ENCODE results near the gene FOSL2.

Gene FOSL2

GRCh38 chr2:28393114-28393836 is 617 bp downstream of the FOSL2 start:
- in situ Hi-C loops (cut with MboI; ENCODE audit: low sequenced_read_pairs): no loop called here

DNA sequence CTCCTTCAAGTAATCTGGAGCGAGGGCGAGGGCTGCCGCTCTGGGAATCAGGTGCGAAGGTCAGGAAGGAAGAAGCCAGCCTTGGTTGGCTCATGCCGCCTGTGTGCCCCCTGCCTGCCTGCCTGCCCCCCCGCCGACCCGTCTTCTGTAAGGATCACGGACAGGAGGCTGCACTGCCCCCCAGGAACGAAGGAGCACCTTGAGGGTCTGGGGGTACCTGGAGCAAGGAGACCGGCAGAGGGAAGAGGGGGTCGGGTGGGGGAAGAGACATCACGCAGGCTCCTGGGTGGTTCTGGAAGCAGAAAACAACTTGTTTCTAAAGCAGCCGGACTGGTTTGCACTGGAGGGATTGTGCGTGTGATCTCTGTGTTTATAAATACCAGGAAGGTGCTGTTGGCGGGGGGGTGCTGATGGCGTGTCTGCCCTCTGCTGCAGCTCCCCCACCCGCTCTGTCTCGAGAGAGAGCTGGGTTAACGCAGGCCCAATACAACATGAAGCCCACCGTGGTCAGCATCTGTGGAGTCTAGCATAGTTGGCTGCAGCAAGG is 1.7 kb downstream of the FOSL2 start:
- in situ Hi-C loops (cut with MboI; ENCODE audit: low sequenced_read_pairs): no loop called here

DNA sequence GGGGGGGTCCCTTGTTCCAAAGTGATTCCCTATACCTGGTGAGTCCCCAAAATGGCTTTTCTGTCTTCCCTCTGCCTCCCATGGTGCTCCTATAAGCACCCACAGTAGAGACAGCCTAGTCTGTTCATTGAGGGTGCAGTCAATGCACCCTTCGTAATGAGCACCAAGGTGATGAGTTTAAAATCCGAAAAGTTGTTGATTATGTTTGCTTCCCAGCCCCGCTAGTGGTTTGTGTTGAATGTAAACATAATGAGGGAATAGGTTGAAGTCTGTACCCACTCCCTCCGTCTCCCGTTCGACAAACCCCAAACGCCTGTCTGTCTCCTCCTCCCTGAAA is 2.3 kb downstream of the FOSL2 start:
- in situ Hi-C loops (cut with MboI; ENCODE audit: low sequenced_read_pairs): no loop called here

GRCh38 chr2:28395334-28396061 is 2.8 kb downstream of the FOSL2 start:
- in situ Hi-C loops (cut with MboI; ENCODE audit: low sequenced_read_pairs): no loop called here

- in situ Hi-C loops (cut with MboI; ENCODE audit: low sequenced_read_pairs): no loop called here
These were observed 4.4 kb downstream of the FOSL2 start for GRCh38 chr2:28397043-28397381.

- in situ Hi-C loops (cut with MboI; ENCODE audit: low sequenced_read_pairs): no loop called here
These were observed 5.6 kb downstream of the FOSL2 start for GRCh38 chr2:28398101-28398834.

DNA sequence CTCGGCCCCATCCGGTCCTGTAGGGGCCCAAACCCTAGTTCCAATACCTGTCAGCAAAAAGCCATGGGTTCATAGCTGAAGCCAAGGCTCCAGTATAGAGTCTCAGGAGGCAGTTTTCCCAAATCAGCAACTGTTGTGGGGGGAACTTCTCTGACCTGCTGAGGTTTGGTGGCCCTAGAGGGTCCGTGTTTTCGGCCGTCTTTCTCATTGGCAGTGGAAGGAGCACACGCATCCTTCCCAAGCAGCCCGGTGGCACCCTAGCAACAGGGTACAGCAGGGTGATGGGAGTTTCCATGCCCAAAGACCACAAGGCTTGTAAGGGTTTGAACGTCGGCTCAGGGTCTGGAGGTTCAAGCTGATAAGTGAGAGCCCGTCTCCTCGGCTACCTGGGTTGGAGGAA is 6.6 kb downstream of the FOSL2 start:
- in situ Hi-C loops (cut with MboI; ENCODE audit: low sequenced_read_pairs): no loop called here

GRCh38 chr2:28399956-28400355 is 7.3 kb downstream of the FOSL2 start:
- in situ Hi-C loops (cut with MboI; ENCODE audit: low sequenced_read_pairs): no loop called here

- in situ Hi-C loops (cut with MboI; ENCODE audit: low sequenced_read_pairs): no loop called here
These were observed 7.8 kb downstream of the FOSL2 start for GRCh38 chr2:28400419-28400818.

DNA sequence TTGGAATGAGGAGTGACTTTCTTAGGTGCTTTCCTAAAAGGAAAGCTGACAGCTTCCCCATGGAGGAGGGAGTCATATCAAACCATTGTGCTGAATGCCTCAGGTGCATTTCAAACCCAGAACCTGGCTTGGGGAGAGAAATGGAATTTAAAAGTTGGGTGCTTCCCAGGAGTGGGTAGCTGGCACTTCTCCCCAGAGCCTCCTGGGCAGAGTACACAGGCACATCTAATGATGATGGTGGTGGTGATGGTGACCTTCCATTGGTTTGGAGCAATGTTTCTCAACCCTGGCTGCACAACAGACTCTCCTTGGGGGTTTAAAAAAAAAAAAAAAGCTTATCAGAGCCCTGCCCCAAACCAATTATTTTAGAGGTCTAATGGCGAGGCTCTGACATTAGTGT is 8.3 kb downstream of the FOSL2 start:
- in situ Hi-C loops (cut with MboI; ENCODE audit: low sequenced_read_pairs): no loop called here

- in situ Hi-C loops (cut with MboI; ENCODE audit: low sequenced_read_pairs): no loop called here
These were observed 8.8 kb downstream of the FOSL2 start for GRCh38 chr2:28401411-28401810.

DNA sequence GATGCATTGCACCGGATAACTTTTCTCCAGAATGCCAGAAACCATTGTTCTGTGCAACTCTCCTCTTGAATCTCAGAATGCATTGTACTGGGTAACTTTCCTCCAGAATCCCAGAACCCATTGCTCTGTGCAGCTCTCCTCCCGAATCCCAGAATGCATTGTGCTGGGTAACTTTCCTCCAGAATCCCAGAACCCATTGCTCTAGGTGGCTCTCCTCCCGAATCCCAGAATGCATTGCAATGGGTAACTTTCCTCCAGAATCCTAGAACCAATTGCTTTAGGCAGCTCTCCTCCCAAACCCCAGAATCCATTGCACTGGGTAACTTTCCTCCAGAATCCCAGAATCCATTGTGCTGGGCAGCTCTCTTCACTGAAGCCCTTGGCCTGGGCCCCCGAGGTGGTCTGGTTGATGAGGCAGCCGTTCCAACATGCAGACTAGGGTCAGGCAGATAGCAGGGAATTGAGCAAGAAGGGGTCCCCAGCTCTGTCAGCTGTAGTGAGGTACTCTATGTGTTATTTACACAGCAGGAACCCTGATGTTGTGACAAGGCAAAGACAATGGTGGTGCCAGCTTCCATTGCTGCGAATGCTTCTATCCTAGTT is 9.4 kb downstream of the FOSL2 start:
- in situ Hi-C loops (cut with MboI; ENCODE audit: low sequenced_read_pairs): no loop called here

DNA sequence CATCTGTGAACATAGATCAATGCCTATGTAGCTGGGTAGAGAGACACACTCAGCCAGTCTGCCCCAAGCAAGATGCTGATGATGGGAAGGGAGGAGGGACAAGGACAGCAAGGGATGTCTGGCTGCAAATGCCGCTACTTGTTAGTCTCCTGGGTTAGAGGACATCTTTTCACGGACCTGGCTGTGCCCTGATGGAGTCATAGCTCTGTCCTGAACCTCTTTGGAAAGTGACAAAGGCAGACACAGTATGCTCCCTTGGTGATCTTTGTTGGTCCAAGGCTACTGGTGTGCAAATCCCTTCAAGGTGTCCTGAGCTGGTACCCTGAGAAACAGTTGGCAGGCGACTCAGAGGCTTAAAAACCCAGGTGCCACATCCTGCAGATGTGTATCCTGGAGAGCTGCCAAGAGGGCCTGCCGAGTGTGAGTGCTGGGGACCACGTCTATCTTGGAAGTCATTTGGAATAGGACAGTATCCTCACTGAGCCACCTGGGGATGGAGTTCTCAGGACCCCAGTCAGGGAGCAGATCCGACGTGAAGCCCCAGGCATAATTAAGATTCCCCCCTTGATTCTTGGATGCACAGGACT is 10.8 kb downstream of the FOSL2 start:
- in situ Hi-C loops (cut with MboI; ENCODE audit: low sequenced_read_pairs): no loop called here

DNA sequence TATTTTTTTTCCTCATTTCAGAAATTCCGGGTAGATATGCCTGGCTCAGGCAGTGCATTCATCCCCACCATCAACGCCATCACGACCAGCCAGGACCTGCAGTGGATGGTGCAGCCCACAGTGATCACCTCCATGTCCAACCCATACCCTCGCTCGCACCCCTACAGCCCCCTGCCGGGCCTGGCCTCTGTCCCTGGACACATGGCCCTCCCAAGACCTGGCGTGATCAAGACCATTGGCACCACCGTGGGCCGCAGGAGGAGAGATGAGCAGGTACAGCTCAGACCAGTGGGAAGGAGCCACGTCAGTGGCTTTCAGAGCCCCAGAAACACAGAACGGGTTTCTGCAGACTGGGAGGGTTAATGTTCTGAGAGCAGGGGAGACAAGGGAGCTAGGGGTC is 11.4 kb downstream of the FOSL2 start:
- in situ Hi-C loops (cut with MboI; ENCODE audit: low sequenced_read_pairs): no loop called here

DNA sequence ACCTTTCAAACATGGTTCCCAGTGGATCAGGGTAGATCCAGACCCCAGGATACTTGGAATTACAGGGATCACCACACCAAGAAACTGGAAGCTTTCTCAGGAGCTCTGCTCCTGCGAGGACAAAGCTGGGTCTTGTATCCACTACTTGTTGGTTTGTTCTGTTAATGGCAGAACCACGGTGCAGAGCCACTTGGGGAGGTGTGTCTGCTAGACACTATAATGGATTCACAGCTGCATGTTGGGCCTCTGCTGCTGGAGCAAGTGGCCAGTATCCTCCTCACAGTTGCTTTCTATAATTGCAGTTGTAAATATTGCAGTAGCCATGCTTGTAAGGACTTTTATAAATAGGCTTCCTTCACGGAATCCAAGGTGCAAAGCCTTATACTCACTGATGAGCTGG is 12.9 kb downstream of the FOSL2 start:
- in situ Hi-C loops (cut with MboI; ENCODE audit: low sequenced_read_pairs): no loop called here

- in situ Hi-C loops (cut with MboI; ENCODE audit: low sequenced_read_pairs): no loop called here
These were observed 13.8 kb downstream of the FOSL2 start for GRCh38 chr2:28406276-28407096.

DNA sequence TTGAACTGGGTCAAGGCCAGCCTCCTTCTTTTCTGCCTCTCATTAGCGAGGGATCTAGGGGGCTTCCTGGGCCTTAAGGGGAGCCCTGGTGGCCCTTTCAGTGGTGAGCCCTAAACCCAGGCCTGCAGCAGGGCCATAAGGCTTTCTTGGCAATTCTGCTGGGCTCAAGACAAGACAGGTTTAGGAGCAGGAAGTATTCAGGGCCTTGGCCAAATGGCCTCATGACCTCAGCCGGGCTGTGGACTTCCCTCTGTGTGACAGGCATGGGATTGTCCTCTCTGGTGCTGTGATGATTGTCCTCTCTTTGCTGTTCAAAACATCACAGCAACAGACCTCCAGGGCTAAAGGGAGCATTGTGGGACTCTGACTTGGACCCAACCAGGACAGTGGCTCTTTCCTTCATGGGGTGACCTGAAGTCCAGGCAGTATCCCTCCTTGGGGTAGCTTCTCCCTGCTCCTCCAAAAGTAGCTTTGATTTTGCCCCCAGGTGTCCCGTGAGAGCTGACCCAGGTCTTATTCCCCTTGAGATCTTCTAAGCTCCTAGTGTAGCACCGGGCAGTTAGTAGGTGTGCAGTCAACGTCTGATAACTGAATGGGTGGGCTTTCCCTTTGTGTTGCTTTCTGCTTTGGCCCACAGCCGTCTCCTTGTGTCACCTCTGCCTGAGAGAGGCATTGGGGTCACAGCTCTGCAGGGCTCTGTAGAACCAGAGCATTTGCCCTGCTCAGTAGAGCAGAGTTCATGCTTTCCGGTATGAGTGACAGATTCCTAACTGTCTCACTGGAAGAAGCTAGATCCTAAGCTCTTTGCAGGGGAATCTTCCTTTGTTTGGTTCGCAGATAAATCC is 14.7 kb downstream of the FOSL2 start:
- in situ Hi-C loops (cut with MboI; ENCODE audit: low sequenced_read_pairs): no loop called here

GRCh38 chr2:28407976-28408690 is 15.5 kb downstream of the FOSL2 start:
- in situ Hi-C loops (cut with MboI; ENCODE audit: low sequenced_read_pairs): no loop called here

Data from hTERT RPE-1 (cell line).